Astrocyte (in vitro differentiated cells and primary cell): ENCODE results near the gene DNAH2. TPM values are rescaled to one million over a fixed set of nuclear protein-coding genes. Genes with fewer than 3 reads are reported as not detected.

Source experiments
- DNase-seq: peaks from one replicate; pipeline ENCODE4 v3.0.0-alpha.2; 2010; ENCODE audit warnings: low read depth
- FAIRE-seq: peaks from 2 replicates; lab custom pipeline; 2011; peaks lifted over from hg19 to GRCh38; lab: Jason Lieb, UNC
- H2AFZ ChIP-seq: 2 replicates; pipeline ENCODE4 v1.6.0; 2012; ENCODE audit warnings: low read depth, low read length, inconsistent platforms
- H3K27ac ChIP-seq: 2 replicates; pipeline ENCODE4 v1.5.1; 2011; ENCODE audit warnings: low read depth, low read length, inconsistent platforms
- H3K27me3 ChIP-seq: 2 replicates; pipeline ENCODE4 v1.6.0; 2011; ENCODE audit warnings: low read length, inconsistent platforms; ENCODE audit not compliant: insufficient read depth
- H3K36me3 ChIP-seq: 2 replicates; pipeline ENCODE4 v1.5.1; 2011; ENCODE audit warnings: low read length, inconsistent platforms; ENCODE audit not compliant: insufficient read depth
- H3K4me1 ChIP-seq: 2 replicates; pipeline ENCODE4 v1.5.1; 2011; ENCODE audit warnings: low read length, inconsistent platforms; ENCODE audit not compliant: insufficient read depth
- H3K4me2 ChIP-seq: 2 replicates; pipeline ENCODE4 v1.6.0; 2012; ENCODE audit warnings: low read length, inconsistent platforms
- H3K4me3 ChIP-seq: 2 replicates; pipeline ENCODE4 v1.5.1; 2011; ENCODE audit warnings: low read depth, mild to moderate bottlenecking, low read length, inconsistent platforms; ENCODE audit not compliant: insufficient read depth
- H3K79me2 ChIP-seq: 2 replicates; pipeline ENCODE4 v1.6.0; 2012; ENCODE audit warnings: mild to moderate bottlenecking, low read length, inconsistent platforms; ENCODE audit not compliant: insufficient read depth
- H3K9ac ChIP-seq: 2 replicates; pipeline ENCODE4 v1.6.0; 2012; ENCODE audit warnings: mild to moderate bottlenecking, low read length, inconsistent platforms
- H3K9me3 ChIP-seq: 2 replicates; pipeline ENCODE4 v1.5.1; 2012; ENCODE audit warnings: low read depth, mild to moderate bottlenecking, low read length, inconsistent platforms; ENCODE audit not compliant: insufficient read depth
- H4K20me1 ChIP-seq: 2 replicates; pipeline ENCODE4 v1.6.0; 2012; ENCODE audit warnings: low read length, inconsistent platforms; ENCODE audit not compliant: insufficient read depth
- H3K27ac Mint-ChIP-seq: one replicate; pipeline ENCODE4 v1.8.0; 2021; ENCODE audit warnings: mild to moderate bottlenecking, mixed read lengths; ENCODE audit not compliant: unreplicated experiment
- H3K27me3 Mint-ChIP-seq: one replicate; pipeline ENCODE4 v1.8.0; 2021; ENCODE audit warnings: low read depth, mixed read lengths; ENCODE audit not compliant: unreplicated experiment
- H3K36me3 Mint-ChIP-seq: one replicate; pipeline ENCODE4 v1.8.0; 2021; ENCODE audit warnings: low read depth, mixed read lengths; ENCODE audit not compliant: unreplicated experiment
- H3K4me1 Mint-ChIP-seq: one replicate; pipeline ENCODE4 v1.8.0; 2021; ENCODE audit warnings: low read depth, mixed read lengths; ENCODE audit not compliant: unreplicated experiment
- H3K4me3 Mint-ChIP-seq: one replicate; pipeline ENCODE4 v1.8.0; 2021; ENCODE audit warnings: mild to moderate bottlenecking, moderate library complexity, mixed read lengths; ENCODE audit not compliant: unreplicated experiment
- H3K9me3 Mint-ChIP-seq: one replicate; pipeline ENCODE4 v1.8.0; 2021; ENCODE audit warnings: mild to moderate bottlenecking, mixed read lengths; ENCODE audit not compliant: unreplicated experiment
- EZH2 ChIP-seq: IDR thresholded peaks from 2 replicates; pipeline ENCODE4 v1.6.1; 2012; ENCODE audit warnings: mild to moderate bottlenecking, low read length, inconsistent platforms; ENCODE audit not compliant: insufficient read depth
- total RNA-seq: library from RNA; stranded (reverse); gene quantifications from 2 replicates; pipeline ENCODE4 v1.2.1, GENCODE V29; 2021
- TF ChIP-seq, protein P1 (sequence below): IDR thresholded peaks from 2 replicates; pipeline ENCODE4 v1.5.1; 2011; ENCODE audit warnings: low read depth, mild to moderate bottlenecking, inconsistent platforms, low read length, moderate library complexity; ENCODE audit not compliant: insufficient read depth

The DNAH2 gene
- total RNA-seq, 1 donor from 2014 or later, result 0.11 TPM

DNA sequence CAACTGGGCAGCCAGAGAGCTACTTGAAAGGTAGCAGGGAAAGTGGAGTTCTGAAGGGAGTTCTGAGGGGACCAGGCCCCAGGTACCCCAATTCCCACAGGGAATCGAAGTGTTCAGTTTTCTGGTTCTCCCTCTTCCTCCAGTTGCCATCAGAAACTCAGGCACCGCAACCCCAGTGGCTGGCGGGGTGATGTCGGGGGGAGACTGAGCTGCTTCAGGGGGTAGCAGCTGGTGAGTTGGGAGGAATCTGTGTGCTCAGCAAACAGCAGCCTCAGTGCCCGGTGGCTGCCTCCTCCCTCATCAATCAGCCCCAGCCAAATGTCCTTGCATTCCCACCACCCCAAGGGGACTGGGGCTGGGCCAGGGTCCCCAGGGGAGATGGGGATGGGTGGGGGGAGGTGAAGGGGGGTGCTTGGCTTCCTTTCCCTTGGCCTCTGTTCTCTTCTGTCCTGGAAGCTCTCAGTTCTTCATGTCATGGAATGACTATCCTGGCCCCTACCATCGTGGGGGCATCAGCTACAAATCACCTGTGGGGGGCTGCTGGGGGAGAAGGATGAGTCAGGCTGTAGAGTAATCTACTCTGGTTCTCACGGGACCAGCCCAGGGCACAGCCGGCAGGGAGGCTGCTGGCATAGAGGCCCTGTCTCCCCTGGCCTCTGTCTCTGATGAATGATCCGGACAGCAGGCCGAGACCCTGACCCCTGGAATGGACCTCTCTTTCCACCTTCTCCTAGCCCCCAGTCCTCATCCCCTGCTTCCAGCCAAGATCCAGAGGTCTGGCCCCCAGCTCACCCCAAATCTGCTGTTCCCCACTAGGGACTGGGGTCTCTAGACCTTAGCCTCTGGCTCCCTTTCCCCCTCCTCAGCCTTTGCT, 2.6 kb upstream of the DNAH2 start:
- Histone ChIP-seq H3K4me1 (peaks cover 13% of the 10 kb centered on the region), H3K79me2 (no peaks in the 10 kb centered on the region), H2AFZ (no peak overlapping the region), H3K4me3 (no peak overlapping the region), H3K36me3 (no peaks in the 10 kb centered on the region), H3K9me3 (no peaks in the 10 kb centered on the region), H4K20me1 (no peaks in the 10 kb centered on the region), H3K27ac (no peak overlapping the region), H3K27me3 (peaks cover 41% of the 10 kb centered on the region), H3K9ac (no peak overlapping the region), H3K4me2 (no peak overlapping the region)
- H3K36me3 Mint-ChIP-seq, result peaks cover 5% of the 10 kb centered on the region
- no peak for DNase-seq
- peaks cover 35% of the 10 kb centered on the region for H3K27me3 Mint-ChIP-seq
- no peaks in the 10 kb centered on the region for H3K4me1 Mint-ChIP-seq
- FAIRE-seq, result no peak
- no peak for TF ChIP-seq EZH2
- TF ChIP-seq, protein P1, sequence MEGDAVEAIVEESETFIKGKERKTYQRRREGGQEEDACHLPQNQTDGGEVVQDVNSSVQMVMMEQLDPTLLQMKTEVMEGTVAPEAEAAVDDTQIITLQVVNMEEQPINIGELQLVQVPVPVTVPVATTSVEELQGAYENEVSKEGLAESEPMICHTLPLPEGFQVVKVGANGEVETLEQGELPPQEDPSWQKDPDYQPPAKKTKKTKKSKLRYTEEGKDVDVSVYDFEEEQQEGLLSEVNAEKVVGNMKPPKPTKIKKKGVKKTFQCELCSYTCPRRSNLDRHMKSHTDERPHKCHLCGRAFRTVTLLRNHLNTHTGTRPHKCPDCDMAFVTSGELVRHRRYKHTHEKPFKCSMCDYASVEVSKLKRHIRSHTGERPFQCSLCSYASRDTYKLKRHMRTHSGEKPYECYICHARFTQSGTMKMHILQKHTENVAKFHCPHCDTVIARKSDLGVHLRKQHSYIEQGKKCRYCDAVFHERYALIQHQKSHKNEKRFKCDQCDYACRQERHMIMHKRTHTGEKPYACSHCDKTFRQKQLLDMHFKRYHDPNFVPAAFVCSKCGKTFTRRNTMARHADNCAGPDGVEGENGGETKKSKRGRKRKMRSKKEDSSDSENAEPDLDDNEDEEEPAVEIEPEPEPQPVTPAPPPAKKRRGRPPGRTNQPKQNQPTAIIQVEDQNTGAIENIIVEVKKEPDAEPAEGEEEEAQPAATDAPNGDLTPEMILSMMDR, result no peak
- peak overlapping the region; percentile 58 for H3K27ac Mint-ChIP-seq
- H3K4me3 Mint-ChIP-seq, result no peak overlapping the region
- no peaks in the 10 kb centered on the region for H3K9me3 Mint-ChIP-seq

DNA sequence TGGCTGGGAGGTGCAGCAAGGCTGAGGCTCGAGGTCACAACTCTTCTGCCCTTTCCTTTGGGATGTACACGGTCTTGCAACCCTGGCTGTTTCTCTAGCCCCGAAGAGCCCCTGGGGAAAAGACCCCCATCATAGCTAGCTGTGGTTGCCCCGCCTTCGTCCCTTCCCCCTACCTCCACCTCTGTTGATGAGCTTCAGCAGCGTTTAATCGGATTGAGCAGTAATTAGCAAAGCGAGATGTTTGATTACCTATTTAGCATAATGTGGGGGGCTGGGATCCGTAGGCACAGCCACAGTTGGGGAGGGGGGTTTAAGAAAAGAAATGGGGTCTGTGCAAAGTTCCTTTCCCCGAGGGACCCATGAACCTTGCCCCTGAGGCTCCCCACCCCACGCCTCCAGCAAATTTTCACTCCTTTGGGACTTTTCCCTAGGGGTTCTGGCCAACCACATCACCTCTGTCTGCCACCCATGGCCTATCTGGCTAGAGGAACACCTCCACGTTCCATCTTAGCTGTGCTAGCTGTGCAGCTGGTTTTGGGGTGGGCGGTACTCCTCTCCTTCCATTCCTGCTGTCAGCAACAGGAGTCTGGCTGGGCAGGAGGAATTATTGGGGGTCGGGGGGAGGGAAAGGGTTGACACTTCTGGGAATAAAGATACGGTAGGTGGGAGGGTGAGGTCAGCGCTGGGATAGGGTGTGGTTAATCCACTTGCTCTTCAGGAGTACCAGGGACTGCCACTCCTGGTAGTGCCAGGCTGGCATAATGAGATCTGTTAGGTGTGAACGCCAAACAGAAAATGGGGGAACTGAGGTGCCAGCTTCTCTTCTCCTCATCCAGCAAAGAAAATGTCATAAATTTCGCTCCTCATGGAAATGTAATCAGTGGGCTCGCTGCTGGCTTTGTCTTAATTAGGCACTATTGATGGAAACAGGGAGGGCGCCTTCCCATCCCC, 1.3 kb upstream of the DNAH2 start:
- Histone ChIP-seq H3K79me2 (no peaks in the 10 kb centered on the region), H3K27me3 (peaks cover 49% of the 10 kb centered on the region), H4K20me1 (no peaks in the 10 kb centered on the region), H3K4me2 (peak overlapping the region; percentile 97), H3K36me3 (no peaks in the 10 kb centered on the region), H3K9me3 (no peaks in the 10 kb centered on the region), H3K9ac (peak overlapping the region; percentile 71), H3K4me1 (peaks cover 9% of the 10 kb centered on the region), H3K27ac (no peak overlapping the region), H2AFZ (peak overlapping the region; percentile 94), H3K4me3 (peak overlapping the region; percentile 65)
- Mint-ChIP-seq H3K36me3 (no peaks in the 10 kb centered on the region), H3K27ac (peak overlapping the region; percentile 58), H3K4me1 (no peaks in the 10 kb centered on the region), H3K27me3 (peaks cover 42% of the 10 kb centered on the region), H3K4me3 (peak overlapping the region; percentile 91), H3K9me3 (no peaks in the 10 kb centered on the region)
- no peak for FAIRE-seq
- TF ChIP-seq, protein P1, result no peak
- no peak for TF ChIP-seq EZH2
- DNase-seq, result no peak
